Lung (tissue), 12 donors: ENCODE results near the gene LMTK2. TPM values are rescaled to one million over a fixed set of nuclear protein-coding genes. Genes with fewer than 3 reads are reported as not detected.

Experiments used
- ATAC-seq: fragments of 200-7000 bp; cut with Tn5 transposase; one replicate; pipeline ENCODE4 v1.9.1; 2020; ENCODE audit warnings: moderate number of reproducible peaks; ENCODE audit not compliant: insufficient read depth, low FRiP score
- DNase-seq, 3 donors: peaks; one replicate each; pipeline ENCODE4 v3.0.0-alpha.2; 2013 to 2017
- H3K27ac ChIP-seq, 2 donors: one replicate each; pipeline ENCODE4 v1.5.1; 2013; ENCODE audit warnings: mild to moderate bottlenecking in 2 of 2, moderate library complexity in 2 of 2, control low read depth in 1 of 2, inconsistent platforms in 1 of 2, low read depth in 1 of 2, low read length in 1 of 2
- H3K27me3 ChIP-seq, 3 donors: one replicate each; pipeline ENCODE4 v1.5.1; 2013; ENCODE audit warnings: low read length in 2 of 3; ENCODE audit not compliant: control insufficient read depth in 3 of 3, insufficient read depth in 3 of 3
- H3K36me3 ChIP-seq, 4 donors: one replicate each; pipeline ENCODE4 v1.5.1; 2013; ENCODE audit warnings: low read length in 4 of 4, mild to moderate bottlenecking in 1 of 4, moderate library complexity in 1 of 4; ENCODE audit not compliant: control insufficient read depth in 4 of 4, insufficient read depth in 4 of 4
- H3K4me1 ChIP-seq, 5 donors: one replicate each; pipeline ENCODE4 v1.5.1; 2013; ENCODE audit warnings: low read length in 5 of 5, mild to moderate bottlenecking in 2 of 5, moderate library complexity in 1 of 5; ENCODE audit not compliant: control insufficient read depth in 5 of 5, insufficient read depth in 5 of 5
- H3K4me3 ChIP-seq: one replicate; pipeline ENCODE4 v1.5.1; 2013; ENCODE audit warnings: mild to moderate bottlenecking, control low read depth, moderate library complexity
- H3K9ac ChIP-seq, 2 donors: one replicate each; pipeline ENCODE4 v1.5.1; 2013; ENCODE audit warnings: low read length in 2 of 2, control low read depth in 1 of 2; ENCODE audit not compliant: insufficient read depth in 1 of 2
- H3K9me3 ChIP-seq, 4 donors: one replicate each; pipeline ENCODE4 v1.5.1; 2013; ENCODE audit warnings: low read length in 3 of 4, mild to moderate bottlenecking in 1 of 4, moderate library complexity in 1 of 4; ENCODE audit not compliant: control insufficient read depth in 4 of 4, insufficient read depth in 3 of 4
- CTCF ChIP-seq: IDR thresholded peaks from 2 replicates; pipeline ENCODE4 v1.5.1; 2012; ENCODE audit warnings: mild to moderate bottlenecking; ENCODE audit errors: control extremely low read depth, extremely low read depth
- WGBS, 2 donors: extraction: QIAGEN DNeasy Blood & Tissue Kit; methylation state at CpG; one replicate each; pipeline ENCODE4 v1.1.7; 2013; 5-methylcytosine and 5-hydroxymethylcytosine counted together
- polyA plus RNA-seq, 2 donors: library from polyadenylated mRNA; stranded (reverse); fragments of 200-250 nt; gene quantifications; one replicate each; pipeline ENCODE4 v1.2.1, GENCODE V29; 2013
- total RNA-seq, 2 donors: library from RNA; depleted of rRNA in 1 of 2; stranded (reverse); fragments of >200 nt in 1 of 2; gene quantifications; one replicate each; pipeline ENCODE4 v1.2.1, GENCODE V29; 2014 to 2021
- donor health status: control.
- donor health status: control.
- donor health status: Bipolar disorder and iron deficiency.
- donor health status: healthy.
- donor health status: DM: yes; HTN: yes; CAD: no.

Gene LMTK2
- total and polyA plus RNA-seq, 4 donors, result 6.6 to 25.8 (median 15.7) TPM

- Histone ChIP-seq H3K9me3 (no peaks in the 10 kb centered on the region), H3K36me3 (peaks cover 0 to 58% (median 5%) of the 10 kb centered on the region in 4 donors), H3K4me1 (no peaks in the 10 kb centered on the region), H3K27me3 (no peaks in the 10 kb centered on the region), H3K9ac (no peak overlapping the region), H3K4me3 (no peak overlapping the region), H3K27ac (no peak overlapping the region)
- ATAC-seq (no peak), DNase-seq (no peak)
- WGBS, 2 donors, result 95 to 97% methylated on average over 28 to 30 of the region's 30 CpGs
- TF ChIP-seq CTCF, result no peak
Observed at GRCh38 chr7:98230746-98231471, 124.2 kb downstream of the LMTK2 start.

GRCh38 chr7:98231493-98232262 is 125.0 kb downstream of the LMTK2 start:
- Histone ChIP-seq H3K36me3 (peaks cover 0 to 55% (median 1%) of the 10 kb centered on the region in 4 donors), H3K27ac (no peak overlapping the region), H3K4me1 (no peaks in the 10 kb centered on the region), H3K9ac (no peak overlapping the region), H3K4me3 (no peak overlapping the region), H3K9me3 (no peaks in the 10 kb centered on the region), H3K27me3 (no peaks in the 10 kb centered on the region)
- DNase-seq, result no peak
- no peak for TF ChIP-seq CTCF
- ATAC-seq, result no peak
- WGBS, 2 donors, result 93 to 96% methylated on average over 25 of the region's 25 CpGs

- no peak for TF ChIP-seq CTCF
- peaks cover 0 to 59% (median 1%) of the 10 kb centered on the region in 4 donors for H3K36me3 ChIP-seq
- WGBS, 2 donors, result 80 to 91% methylated on average over 8 of the region's 8 CpGs
- no peaks in the 10 kb centered on the region for H3K4me1 ChIP-seq
- no peaks in the 10 kb centered on the region for H3K9me3 ChIP-seq
- DNase-seq, result no peak
- ATAC-seq, result no peak
- H3K27ac ChIP-seq, result no peak overlapping the region
- H3K9ac ChIP-seq, result no peak overlapping the region
- no peak overlapping the region for H3K4me3 ChIP-seq
- no peaks in the 10 kb centered on the region for H3K27me3 ChIP-seq
Observed at GRCh38 chr7:98232263-98232585, 125.6 kb downstream of the LMTK2 start.
